A549 (cell line): ENCODE data around the gene RASSF3. TPM values are rescaled to one million over a fixed set of nuclear protein-coding genes. Genes with fewer than 3 reads are reported as not detected.

Experiments
- ATAC-seq, 2 experiments: fragments of 200-7000 bp in 1 of 2; fragments of >200 bp in 1 of 2; cut with Nextera tagmentation in 1 of 2; cut with Tn5 transposase in 1 of 2; 3 replicates each; pipeline versions ENCODE4 v1.8.0 to v1.9.1; 2018 to 2020; ENCODE audit warnings: mild to moderate bottlenecking in 1 of 2, moderate library complexity in 1 of 2
- CTCF ChIA-PET: fragments of 300-600 bp; sonication (Branson Sonifier 250); formaldehyde crosslinking; extraction: SDS; loops from one replicate; lab custom pipeline; 2021; ENCODE audit warnings: antibody characterized with exemption, inconsistent platforms; lab: Yijun Ruan, JAX
- POLR2A ChIA-PET: fragments of 350-600 bp; formaldehyde crosslinking; extraction: SDS; loops from one replicate; lab custom pipeline; 2021; ENCODE audit warnings: antibody characterized with exemption, inconsistent platforms; lab: Yijun Ruan, JAX
- DNase-seq, 2 experiments: peaks; one replicate each; pipeline versions ENCODE4 v3.0.0 to v3.0.0-alpha.2; 2011 to 2016; ENCODE audit warnings: low read depth in 1 of 2, low spot score in 1 of 2
- FAIRE-seq: peaks from 2 replicates; lab custom pipeline; 2011; peaks lifted over from hg19 to GRCh38; lab: Jason Lieb, UNC
- H3K27ac ChIP-seq, 2 experiments: fragments of >200 bp; sonication (Bioruptor Twin); formaldehyde crosslinking; 3 replicates each; pipeline ENCODE4 v1.5.1; 2016 to 2017
- H3K4me1 ChIP-seq: fragments of >200 bp; sonication (Bioruptor Twin); formaldehyde crosslinking; 3 replicates; pipeline ENCODE4 v1.6.1; 2016
- H3K4me2 ChIP-seq: fragments of >200 bp; sonication (Bioruptor Twin); formaldehyde crosslinking; 3 replicates; pipeline ENCODE4 v1.6.1; 2016
- H3K4me3 ChIP-seq: fragments of >200 bp; sonication (Bioruptor Twin); formaldehyde crosslinking; 3 replicates; pipeline ENCODE4 v1.5.1; 2016
- H3K9me3 ChIP-seq: fragments of >200 bp; sonication (Bioruptor Twin); formaldehyde crosslinking; 3 replicates; pipeline ENCODE4 v1.6.1; 2016
- CBX8 ChIP-seq: fragments of 200-600 bp; sonication (generic); IDR thresholded peaks from 2 replicates; pipeline ENCODE4 v1.6.1; 2016
- CEBPB ChIP-seq, 2 experiments: fragments of >200 bp in 1 of 2; sonication (Bioruptor Twin) in 1 of 2; formaldehyde crosslinking in 1 of 2; IDR thresholded peaks; 2 replicates each; pipeline ENCODE4 v1.6.1; 2012 to 2016
- EHF ChIP-seq: fragments of 250-450 bp; sonication (Bioruptor Pico); IDR thresholded peaks from 2 replicates; pipeline ENCODE4 v1.5.0; 2020; ENCODE audit warnings: mild to moderate bottlenecking
- FOSL2 ChIP-seq, 2 experiments: fragments of 450-650 bp in 1 of 2; fragments of >200 bp in 1 of 2; sonication (Bioruptor Twin) in 1 of 2; formaldehyde crosslinking; IDR thresholded peaks; 2 replicates each; pipeline versions ENCODE4 v1.5.0 to v1.6.1; 2016 to 2020; ENCODE audit warnings: mild to moderate bottlenecking in 1 of 2, moderate library complexity in 1 of 2
- FOXS1 ChIP-seq: fragments of 250-450 bp; sonication (Bioruptor Pico); IDR thresholded peaks from 2 replicates; pipeline ENCODE4 v1.5.0; 2020; ENCODE audit warnings: mild to moderate bottlenecking, moderate library complexity
- GATA3 ChIP-seq: IDR thresholded peaks from 2 replicates; pipeline ENCODE4 v1.6.1; 2012; ENCODE audit warnings: borderline replicate concordance
- HEYL ChIP-seq: fragments of 250-450 bp; sonication (Bioruptor Pico); IDR thresholded peaks from 2 replicates; pipeline ENCODE4 v1.8.0; 2021; ENCODE audit warnings: mild to moderate bottlenecking, moderate library complexity
- HOXB13 ChIP-seq: fragments of 250-450 bp; sonication (Bioruptor Pico); IDR thresholded peaks from 2 replicates; pipeline ENCODE4 v1.5.0; 2020; ENCODE audit warnings: low read depth, mild to moderate bottlenecking, moderate library complexity
- JUN ChIP-seq, 2 experiments: fragments of >200 bp; sonication (Bioruptor Twin); formaldehyde crosslinking; IDR thresholded peaks; 2 replicates in 1 of 2; 3 replicates in 1 of 2; pipeline ENCODE4 v1.6.1; 2016 to 2017
- MAFK ChIP-seq: fragments of 450-650 bp; IDR thresholded peaks from 2 replicates; pipeline ENCODE4 v1.6.1; 2014; ENCODE audit not compliant: partially characterized antibody
- POLR2A ChIP-seq: IDR thresholded peaks from 2 replicates; pipeline ENCODE4 v1.6.1; 2012; ENCODE audit warnings: mild to moderate bottlenecking, low read length
- RAD21 ChIP-seq, 2 experiments: fragments of >200 bp in 1 of 2; sonication (Bioruptor Twin) in 1 of 2; formaldehyde crosslinking in 1 of 2; IDR thresholded peaks in 1 of 2; conservative IDR thresholded peaks in 1 of 2; 2 replicates in 1 of 2; 3 replicates in 1 of 2; pipeline ENCODE4 v1.6.1; 2012 to 2018; ENCODE audit warnings: inconsistent platforms in 1 of 2
- SMC3 ChIP-seq: fragments of >200 bp; sonication (Bioruptor Twin); formaldehyde crosslinking; IDR thresholded peaks from 3 replicates; pipeline ENCODE4 v1.6.1; 2018; ENCODE audit warnings: inconsistent platforms
- ZC3H11A ChIP-seq: fragments of 450-650 bp; IDR thresholded peaks from 2 replicates; pipeline ENCODE4 v1.6.1; 2014; ENCODE audit warnings: antibody characterized with exemption, mild to moderate bottlenecking
- WGBS: methylation state at CpG from one replicate; pipeline ENCODE4 v1.1.6; 2017; ENCODE audit errors: missing lambda C conversion rate; 5-methylcytosine and 5-hydroxymethylcytosine counted together
- polyA plus RNA-seq, 4 experiments: library from polyadenylated mRNA; depleted of rRNA in 3 of 4; stranded (reverse); fragments of >200 nt; fragmentation: RNase III in 1 of 4; extraction: RNeasy Plus Mini Kit Qiagen cat#74134 plus additional on column Dnase treatment in 1 of 4; gene quantifications; 2 replicates in 3 of 4; 3 replicates in 1 of 4; pipeline ENCODE4 v1.2.3, GENCODE V29; 2011 to 2017
- TF ChIP-seq, protein P1 (sequence below): IDR thresholded peaks from 2 replicates; pipeline ENCODE4 v1.6.1; 2012
- TF ChIP-seq, protein P2 (sequence below): fragments of >200 bp; sonication (Bioruptor Twin); formaldehyde crosslinking; IDR thresholded peaks from 3 replicates; pipeline ENCODE4 v1.6.1; 2016
- TF ChIP-seq, protein P3 (sequence below): fragments of 250-450 bp; sonication (Bioruptor Pico); IDR thresholded peaks from 2 replicates; pipeline ENCODE4 v1.5.0; 2020; ENCODE audit warnings: low read depth, mild to moderate bottlenecking, moderate library complexity
- TF ChIP-seq, protein P4 (sequence below): fragments of 250-450 bp; sonication (Bioruptor Pico); IDR thresholded peaks from 2 replicates; pipeline ENCODE4 v1.5.0; 2021; ENCODE audit warnings: mild to moderate bottlenecking, moderate library complexity, borderline replicate concordance

RASSF3 gene
- polyA plus RNA-seq, 2 of the 4 experiments (the other 2 are of a cell fraction), result 19.7 to 35.4 TPM

DNA sequence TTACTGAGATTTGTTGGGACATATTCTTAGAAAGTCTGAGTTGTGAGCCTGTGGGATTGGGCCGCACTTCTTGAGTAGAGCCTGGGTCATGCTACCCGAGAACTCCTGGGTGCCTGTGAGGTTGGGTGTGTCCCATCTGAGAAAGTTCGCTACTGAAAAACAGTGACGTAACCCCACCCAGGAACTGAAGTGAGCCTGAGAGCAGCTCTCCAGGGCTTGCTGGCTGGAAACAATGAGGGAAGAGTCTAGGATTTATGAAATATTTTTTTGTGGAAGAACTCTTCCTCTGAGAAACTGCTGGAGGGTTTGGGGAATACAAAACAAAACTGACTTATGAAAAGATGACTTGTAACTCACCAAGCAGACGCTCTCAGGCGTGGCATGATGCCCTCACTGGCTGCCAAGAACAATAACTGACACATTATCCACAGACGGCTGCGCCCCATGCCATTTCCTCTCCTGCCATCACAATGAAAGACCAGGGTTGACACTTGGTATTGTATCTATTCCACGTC is 69.2 kb downstream of the RASSF3 start:
- DNase-seq (peak; percentile 82 to 91), FAIRE-seq (no peak), ATAC-seq (peak; percentile 85 to 86)
- Histone ChIP-seq H3K9me3 (no peaks in the 10 kb centered on the region), H3K4me1 (peaks cover 88% of the 10 kb centered on the region), H3K4me2 (peak overlapping the region; percentile 94), H3K4me3 (peak overlapping the region; percentile 34), H3K27ac (peak overlapping the region; percentile 86 to 92)
- POLR2A ChIA-PET, result interaction anchor here (1.1 to 2.1 kb wide), 5 partner anchors 9 to 70 kb away, joined by 3 to 13 read pairs (median 4); no protein-coding TSS in a partner anchor
- TF ChIP-seq, protein P1, sequence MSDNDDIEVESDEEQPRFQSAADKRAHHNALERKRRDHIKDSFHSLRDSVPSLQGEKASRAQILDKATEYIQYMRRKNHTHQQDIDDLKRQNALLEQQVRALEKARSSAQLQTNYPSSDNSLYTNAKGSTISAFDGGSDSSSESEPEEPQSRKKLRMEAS, result peak; percentile 12; the same call in 1 of the 2 replicates
- TF ChIP-seq CEBPB (IDR thresholded peaks at IDR 0.05) (0 out of 4 replicates have a peak, but pooled peaks of 1 of the 2 experiments have one; percentile 16), GATA3 (0 out of 2 replicates have a peak, but pooled peaks have one; percentile 4), EHF (CRISPR knock-in tag) (no peak), JUN (IDR thresholded peaks at IDR 0.05) (peak in 1 of 2 experiments; percentile 27; a peak in 1 of 5 replicates), FOXS1 (peak; percentile 56; the same call in 1 of the 2 replicates), FOSL2 (IDR thresholded peaks at IDR 0.05) (no peak), FOSL2 (CRISPR knock-in tag; IDR thresholded peaks at IDR 0.05) (peak; percentile 41)
- TF ChIP-seq, protein P2, sequence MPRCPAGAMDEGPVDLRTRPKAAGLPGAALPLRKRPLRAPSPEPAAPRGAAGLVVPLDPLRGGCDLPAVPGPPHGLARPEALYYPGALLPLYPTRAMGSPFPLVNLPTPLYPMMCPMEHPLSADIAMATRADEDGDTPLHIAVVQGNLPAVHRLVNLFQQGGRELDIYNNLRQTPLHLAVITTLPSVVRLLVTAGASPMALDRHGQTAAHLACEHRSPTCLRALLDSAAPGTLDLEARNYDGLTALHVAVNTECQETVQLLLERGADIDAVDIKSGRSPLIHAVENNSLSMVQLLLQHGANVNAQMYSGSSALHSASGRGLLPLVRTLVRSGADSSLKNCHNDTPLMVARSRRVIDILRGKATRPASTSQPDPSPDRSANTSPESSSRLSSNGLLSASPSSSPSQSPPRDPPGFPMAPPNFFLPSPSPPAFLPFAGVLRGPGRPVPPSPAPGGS, result no peak
- CTCF ChIA-PET, result interaction anchor here (0.6 to 11.7 kb wide), 6 partner anchors 10 to 131 kb away, joined by 3 to 112 read pairs (median 16); partner anchors contain the start of gene RASSF3
- under 1% methylated on average over 9 of the region's 9 CpGs for WGBS

DNA sequence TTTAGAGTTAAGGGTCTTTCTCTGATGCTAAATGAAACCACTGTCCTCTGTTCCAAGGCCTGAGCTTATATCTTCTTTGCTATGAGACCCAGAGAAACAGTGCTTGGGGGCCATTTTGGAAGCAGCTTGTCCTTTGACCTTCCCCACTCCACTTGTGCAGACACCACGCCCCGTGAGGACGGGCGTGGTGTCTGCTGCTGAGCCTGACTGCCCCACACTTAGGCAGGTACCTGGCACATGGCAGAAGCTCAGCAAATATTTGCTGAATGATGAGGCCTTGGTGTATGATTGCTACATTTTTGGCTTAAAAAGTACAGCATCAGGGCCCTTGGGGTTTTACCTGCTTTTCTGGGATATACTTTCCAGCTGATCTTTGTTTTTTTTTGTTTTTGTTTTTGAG is 69.9 kb downstream of the RASSF3 start:
- peak overlapping the region; percentile 86 to 92 for H3K27ac ChIP-seq
- no peaks in the 10 kb centered on the region for H3K9me3 ChIP-seq
- DNase-seq, result peak; percentile 63 to 86
- peaks cover 81% of the 10 kb centered on the region for H3K4me1 ChIP-seq
- ATAC-seq, result peak; percentile 81 to 82
- WGBS, result 2% methylated on average over 4 of the region's 4 CpGs
- POLR2A ChIA-PET, result interaction anchor here (0.5 to 2.1 kb wide), 7 partner anchors 9 to 236 kb away, joined by 3 to 13 read pairs (median 4); no protein-coding TSS in a partner anchor
- peak overlapping the region; percentile 94 for H3K4me2 ChIP-seq
- CTCF ChIA-PET, result interaction anchor here (0.6 to 11.7 kb wide), 7 partner anchors 10 to 216 kb away, joined by 3 to 112 read pairs (median 3); partner anchors contain the start of gene RASSF3
- H3K4me3 ChIP-seq, result peak overlapping the region; percentile 34
- FAIRE-seq, result no peak
- TF ChIP-seq, protein P3, sequence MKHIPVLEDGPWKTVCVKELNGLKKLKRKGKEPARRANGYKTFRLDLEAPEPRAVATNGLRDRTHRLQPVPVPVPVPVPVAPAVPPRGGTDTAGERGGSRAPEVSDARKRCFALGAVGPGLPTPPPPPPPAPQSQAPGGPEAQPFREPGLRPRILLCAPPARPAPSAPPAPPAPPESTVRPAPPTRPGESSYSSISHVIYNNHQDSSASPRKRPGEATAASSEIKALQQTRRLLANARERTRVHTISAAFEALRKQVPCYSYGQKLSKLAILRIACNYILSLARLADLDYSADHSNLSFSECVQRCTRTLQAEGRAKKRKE, result 0 out of 2 replicates have a peak, but pooled peaks have one; percentile 14
- TF ChIP-seq JUN (IDR thresholded peaks at IDR 0.05) (0 out of 5 replicates have a peak, but pooled peaks of 1 of the 2 experiments have one; percentile 8), RAD21 (conservative IDR thresholded peaks at IDR 0.05 in 1 of 2, IDR thresholded peaks at IDR 0.05 in 1 of 2) (0 out of 5 replicates have a peak, but pooled peaks of 1 of the 2 experiments have one; percentile 11), SMC3 (no peak; the same call in 2 of the 3 replicates), MAFK (peak; percentile 17), CBX8 (no peak), HOXB13 (CRISPR knock-in tag) (no peak), ZC3H11A (no peak), GATA3 (no peak), HEYL (CRISPR knock-in tag) (no peak), POLR2A (no peak), CEBPB (IDR thresholded peaks at IDR 0.05) (peak; percentile 13 to 55; a peak in 1 of 4 replicates), FOSL2 (IDR thresholded peaks at IDR 0.05) (no peak), FOSL2 (CRISPR knock-in tag; IDR thresholded peaks at IDR 0.05) (peak; percentile 40)
- TF ChIP-seq, protein P4, sequence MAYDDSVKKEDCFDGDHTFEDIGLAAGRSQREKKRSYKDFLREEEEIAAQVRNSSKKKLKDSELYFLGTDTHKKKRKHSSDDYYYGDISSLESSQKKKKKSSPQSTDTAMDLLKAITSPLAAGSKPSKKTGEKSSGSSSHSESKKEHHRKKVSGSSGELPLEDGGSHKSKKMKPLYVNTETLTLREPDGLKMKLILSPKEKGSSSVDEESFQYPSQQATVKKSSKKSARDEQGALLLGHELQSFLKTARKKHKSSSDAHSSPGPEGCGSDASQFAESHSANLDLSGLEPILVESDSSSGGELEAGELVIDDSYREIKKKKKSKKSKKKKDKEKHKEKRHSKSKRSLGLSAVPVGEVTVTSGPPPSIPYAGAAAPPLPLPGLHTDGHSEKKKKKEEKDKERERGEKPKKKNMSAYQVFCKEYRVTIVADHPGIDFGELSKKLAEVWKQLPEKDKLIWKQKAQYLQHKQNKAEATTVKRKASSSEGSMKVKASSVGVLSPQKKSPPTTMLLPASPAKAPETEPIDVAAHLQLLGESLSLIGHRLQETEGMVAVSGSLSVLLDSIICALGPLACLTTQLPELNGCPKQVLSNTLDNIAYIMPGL (CRISPR knock-in tag), result no peak
- TF ChIP-seq, protein P1, result peak; percentile 65
